IPS-15b (cell line): Measurements from ENCODE around the gene CNN1.

Experiments used
- H3K27me3 ChIP-seq: one replicate; pipeline ENCODE4 v1.6.1; 2013; ENCODE audit warnings: low read length; ENCODE audit not compliant: control insufficient read depth, insufficient read depth
- H3K36me3 ChIP-seq: one replicate; pipeline ENCODE4 v1.6.1; 2013; ENCODE audit warnings: low read length; ENCODE audit not compliant: control insufficient read depth, insufficient read depth
- H3K4me1 ChIP-seq: one replicate; pipeline ENCODE4 v1.6.1; 2013; ENCODE audit warnings: mild to moderate bottlenecking, low read length; ENCODE audit not compliant: control insufficient read depth, insufficient read depth
- H3K4me3 ChIP-seq: one replicate; pipeline ENCODE4 v1.5.1; 2013; ENCODE audit warnings: low read depth, low read length
- H3K9ac ChIP-seq: one replicate; pipeline ENCODE4 v1.6.1; 2013; ENCODE audit warnings: low read depth, mild to moderate bottlenecking, low read length
- H3K9me3 ChIP-seq: one replicate; pipeline ENCODE4 v1.6.1; 2013; ENCODE audit warnings: mild to moderate bottlenecking, low read length; ENCODE audit not compliant: control insufficient read depth, insufficient read depth

Gene CNN1

GRCh38 chr19:11576227-11576626 lies 37.6 kb downstream of the CNN1 start:
- Histone ChIP-seq H3K4me3 (no peak overlapping the region), H3K9me3 (no peaks in the 10 kb centered on the region), H3K9ac (no peak overlapping the region), H3K36me3 (no peaks in the 10 kb centered on the region), H3K27me3 (no peaks in the 10 kb centered on the region), H3K4me1 (peaks cover 4% of the 10 kb centered on the region)

GRCh38 chr19:11577451-11578257 lies 39.0 kb downstream of the CNN1 start, which contains the start of gene ACP5:
ACP5 (minus strand) TSS chr19:11577645; CDS start chr19:11577317, 328 bp downstream.
- Histone ChIP-seq H3K4me1 (peaks cover 4% of the 10 kb centered on the region), H3K9me3 (no peaks in the 10 kb centered on the region), H3K36me3 (no peaks in the 10 kb centered on the region), H3K9ac (peak within 1 kb of the TSS; percentile 65), H3K27me3 (no peaks in the 10 kb centered on the region), H3K4me3 (peak within 1 kb of the TSS; percentile 74)

- H3K4me3 ChIP-seq, result peak overlapping the region; percentile 74
- peaks cover 4% of the 10 kb centered on the region for H3K4me1 ChIP-seq
- no peaks in the 10 kb centered on the region for H3K36me3 ChIP-seq
- H3K9me3 ChIP-seq, result no peaks in the 10 kb centered on the region
- H3K27me3 ChIP-seq, result no peaks in the 10 kb centered on the region
- peak overlapping the region; percentile 65 for H3K9ac ChIP-seq
Measured at GRCh38 chr19:11578258-11579142, 39.8 kb downstream of the CNN1 start.

- H3K36me3 ChIP-seq, result no peaks in the 10 kb centered on the region
- peaks cover 4% of the 10 kb centered on the region for H3K4me1 ChIP-seq
- no peaks in the 10 kb centered on the region for H3K27me3 ChIP-seq
- H3K9ac ChIP-seq, result no peak overlapping the region
- no peaks in the 10 kb centered on the region for H3K9me3 ChIP-seq
- H3K4me3 ChIP-seq, result no peak overlapping the region
Measured at GRCh38 chr19:11580116-11580515, 41.5 kb downstream of the CNN1 start.

- Histone ChIP-seq H3K4me3 (no peak overlapping the region), H3K4me1 (peaks cover 4% of the 10 kb centered on the region), H3K9ac (no peak overlapping the region), H3K27me3 (no peaks in the 10 kb centered on the region), H3K36me3 (no peaks in the 10 kb centered on the region), H3K9me3 (no peaks in the 10 kb centered on the region)
Measured at GRCh38 chr19:11581740-11582139, 43.1 kb downstream of the CNN1 start.

- H3K36me3 ChIP-seq, result no peaks in the 10 kb centered on the region
Measured at GRCh38 chr19:11586331-11586730, 47.7 kb downstream of the CNN1 start.

GRCh38 chr19:11587302-11587974 lies 48.8 kb downstream of the CNN1 start:
- H3K9ac ChIP-seq, result no peak overlapping the region
- peaks cover 2% of the 10 kb centered on the region for H3K4me1 ChIP-seq
- no peaks in the 10 kb centered on the region for H3K27me3 ChIP-seq
- H3K4me3 ChIP-seq, result no peak overlapping the region
- H3K36me3 ChIP-seq, result no peaks in the 10 kb centered on the region
- no peaks in the 10 kb centered on the region for H3K9me3 ChIP-seq

More at GRCh38 chr19:11586331-11586730, 47.7 kb downstream of the CNN1 start:
- no peaks in the 10 kb centered on the region for H3K27me3 ChIP-seq
- H3K4me3 ChIP-seq, result no peak overlapping the region
- peaks cover 2% of the 10 kb centered on the region for H3K4me1 ChIP-seq
- no peak overlapping the region for H3K9ac ChIP-seq
- no peaks in the 10 kb centered on the region for H3K9me3 ChIP-seq

GRCh38 chr19:11587975-11588631 lies 49.5 kb downstream of the CNN1 start:
- Histone ChIP-seq H3K4me1 (peaks cover 2% of the 10 kb centered on the region), H3K4me3 (no peak overlapping the region), H3K9ac (no peak overlapping the region), H3K9me3 (no peaks in the 10 kb centered on the region), H3K36me3 (no peaks in the 10 kb centered on the region), H3K27me3 (no peaks in the 10 kb centered on the region)

GRCh38 chr19:11594084-11594483 lies 55.4 kb downstream of the CNN1 start:
- H3K4me1 ChIP-seq, result no peaks in the 10 kb centered on the region
- no peaks in the 10 kb centered on the region for H3K27me3 ChIP-seq
- peaks cover under 1% of the 10 kb centered on the region for H3K36me3 ChIP-seq
- no peak overlapping the region for H3K4me3 ChIP-seq
- no peaks in the 10 kb centered on the region for H3K9me3 ChIP-seq
- H3K9ac ChIP-seq, result no peak overlapping the region

- Histone ChIP-seq H3K4me3 (no peak overlapping the region), H3K27me3 (no peaks in the 10 kb centered on the region), H3K4me1 (peaks cover 5% of the 10 kb centered on the region), H3K9me3 (no peaks in the 10 kb centered on the region), H3K9ac (no peak overlapping the region), H3K36me3 (peaks cover 6% of the 10 kb centered on the region)
Measured at GRCh38 chr19:11596156-11596555, 57.5 kb downstream of the CNN1 start.
